ENCODE data around the gene PPHLN1. TPM values are rescaled to one million over a fixed set of nuclear protein-coding genes. Genes with fewer than 3 reads are reported as not detected.

Gene PPHLN1
- total RNA-seq, 1 donor from 2014 or later, result 59.7 TPM

GRCh38 chr12:42306297-42306696, 19.7 kb upstream of the PPHLN1 start:
- Mint-ChIP-seq H3K36me3 (no peaks in the 10 kb centered on the region), H3K4me3 (no peak overlapping the region), H3K27me3 (no peaks in the 10 kb centered on the region), H3K27ac (no peak overlapping the region), H3K4me1 (ENCODE audit: unreplicated experiment) (no peaks in the 10 kb centered on the region), H3K9me3 (no peaks in the 10 kb centered on the region)
- no peak for DNase-seq (ENCODE audit: extremely low spot score, unreplicated experiment)
- no peak for TF ChIP-seq CTCF (conservative IDR thresholded peaks at IDR 0.05)

- H3K36me3 Mint-ChIP-seq, result peaks cover 3% of the 10 kb centered on the region
- no peaks in the 10 kb centered on the region for H3K27me3 Mint-ChIP-seq
- H3K9me3 Mint-ChIP-seq, result no peaks in the 10 kb centered on the region
- H3K27ac Mint-ChIP-seq, result no peak overlapping the region
- H3K4me3 Mint-ChIP-seq, result no peak overlapping the region
- no peaks in the 10 kb centered on the region for H3K4me1 Mint-ChIP-seq (ENCODE audit: unreplicated experiment)
- TF ChIP-seq CTCF (conservative IDR thresholded peaks at IDR 0.05), result no peak
- no peak for DNase-seq (ENCODE audit: extremely low spot score, unreplicated experiment)
Observed at GRCh38 chr12:42308390-42308789, 17.6 kb upstream of the PPHLN1 start.

GRCh38 chr12:42309996-42310395, 16.0 kb upstream of the PPHLN1 start:
- Mint-ChIP-seq H3K4me3 (no peak overlapping the region), H3K27ac (no peak overlapping the region), H3K27me3 (no peaks in the 10 kb centered on the region), H3K9me3 (no peaks in the 10 kb centered on the region), H3K4me1 (ENCODE audit: unreplicated experiment) (no peaks in the 10 kb centered on the region), H3K36me3 (peaks cover 9% of the 10 kb centered on the region)
- no peak for DNase-seq (ENCODE audit: extremely low spot score, unreplicated experiment)
- TF ChIP-seq CTCF (conservative IDR thresholded peaks at IDR 0.05), result no peak

GRCh38 chr12:42315108-42315507, 10.9 kb upstream of the PPHLN1 start:
- H3K9me3 Mint-ChIP-seq, result no peaks in the 10 kb centered on the region
- TF ChIP-seq CTCF (conservative IDR thresholded peaks at IDR 0.05), result no peak
- H3K27ac Mint-ChIP-seq, result no peak overlapping the region

GRCh38 chr12:42320796-42321195, 5.2 kb upstream of the PPHLN1 start:
- no peak for DNase-seq (ENCODE audit: extremely low spot score, unreplicated experiment)
- no peaks in the 10 kb centered on the region for H3K27me3 Mint-ChIP-seq

More at GRCh38 chr12:42315108-42315507, 10.9 kb upstream of the PPHLN1 start:
- DNase-seq (ENCODE audit: extremely low spot score, unreplicated experiment), result no peak
- H3K4me1 Mint-ChIP-seq (ENCODE audit: unreplicated experiment), result no peaks in the 10 kb centered on the region
- no peak overlapping the region for H3K4me3 Mint-ChIP-seq
- H3K27me3 Mint-ChIP-seq, result no peaks in the 10 kb centered on the region
- peaks cover 15% of the 10 kb centered on the region for H3K36me3 Mint-ChIP-seq

More at GRCh38 chr12:42320796-42321195, 5.2 kb upstream of the PPHLN1 start:
- H3K4me3 Mint-ChIP-seq, result no peak overlapping the region
- no peak for TF ChIP-seq CTCF (conservative IDR thresholded peaks at IDR 0.05)
- peaks cover 5% of the 10 kb centered on the region for H3K4me1 Mint-ChIP-seq (ENCODE audit: unreplicated experiment)
- peaks cover 16% of the 10 kb centered on the region for H3K36me3 Mint-ChIP-seq
- no peaks in the 10 kb centered on the region for H3K9me3 Mint-ChIP-seq
- H3K27ac Mint-ChIP-seq, result no peak overlapping the region

Measured in type B pancreatic cell (in vitro differentiated cells).